Spleen (tissue), 11 donors: Measurements from ENCODE around the gene GRK5. TPM values are rescaled to one million over a fixed set of nuclear protein-coding genes. Genes with fewer than 3 reads are reported as not detected.

Experiments
- DNase-seq: peaks from one replicate; pipeline ENCODE4 v3.0.0-alpha.2; 2020
- H3K27ac ChIP-seq, 8 donors: fragments of 200-600 bp; sonication (generic) in 7 of 8; 1 replicate in 4 of 8; 2 replicates in 4 of 8; pipeline versions ENCODE4 v1.5.0 to v1.8.0; 2016 to 2021; ENCODE audit warnings: inconsistent platforms in 4 of 8, mild to moderate bottlenecking in 4 of 8, moderate library complexity in 1 of 8
- H3K27me3 ChIP-seq, 7 donors: fragments of 200-600 bp; sonication (generic) in 6 of 7; replicated peaks in 1 of 7; 1 replicate in 4 of 7; 2 replicates in 3 of 7; pipeline versions ENCODE4 v1.5.0 to v1.8.0; 2016 to 2021; ENCODE audit warnings: inconsistent platforms in 3 of 7, mild to moderate bottlenecking in 1 of 7
- H3K36me3 ChIP-seq, 6 donors: fragments of 200-600 bp; sonication (generic) in 5 of 6; 1 replicate in 4 of 6; 2 replicates in 2 of 6; pipeline versions ENCODE4 v1.5.0 to v1.8.0; 2016 to 2021; ENCODE audit warnings: inconsistent platforms in 2 of 6
- H3K4me1 ChIP-seq, 6 donors: fragments of 200-600 bp; sonication (generic) in 5 of 6; 1 replicate in 3 of 6; 2 replicates in 3 of 6; pipeline versions ENCODE4 v1.5.0 to v1.8.0; 2016 to 2021; ENCODE audit warnings: inconsistent platforms in 3 of 6
- H3K4me3 ChIP-seq, 8 donors: fragments of 200-600 bp; sonication (generic) in 7 of 8; 1 replicate in 4 of 8; 2 replicates in 4 of 8; pipeline versions ENCODE4 v1.5.0 to v1.8.0; 2016 to 2021; ENCODE audit warnings: inconsistent platforms in 4 of 8, mild to moderate bottlenecking in 4 of 8, moderate library complexity in 2 of 8
- H3K9me3 ChIP-seq, 8 donors: fragments of 200-600 bp; sonication (generic) in 7 of 8; 1 replicate in 4 of 8; 2 replicates in 4 of 8; pipeline versions ENCODE4 v1.5.0 to v1.8.0; 2016 to 2021; ENCODE audit warnings: inconsistent platforms in 4 of 8
- CTCF ChIP-seq, 11 experiments: fragments of 200-600 bp in 7 of 11; fragments of 450-650 bp in 4 of 11; sonication (generic) in 4 of 11; IDR thresholded peaks in 8 of 11; conservative IDR thresholded peaks in 3 of 11; 1 replicate in 7 of 11; 2 replicates in 4 of 11; pipeline versions ENCODE4 v1.4.0 to v1.8.0; 2016 to 2021; ENCODE audit warnings: antibody characterized with exemption in 11 of 11, inconsistent platforms in 4 of 11, mild to moderate bottlenecking in 1 of 11
- POLR2A ChIP-seq, 3 donors: fragments of 450-650 bp; IDR thresholded peaks; one replicate each; pipeline ENCODE4 v1.5.1; 2017; ENCODE audit warnings: antibody characterized with exemption in 3 of 3, mild to moderate bottlenecking in 1 of 3
- POLR2AphosphoS5 ChIP-seq, 3 donors: sonication (generic); formaldehyde crosslinking; IDR thresholded peaks; one replicate each; pipeline ENCODE4 v1.5.1; 2017; ENCODE audit warnings: antibody characterized with exemption in 3 of 3
- WGBS, 5 donors: extraction: QIAGEN DNeasy Blood & Tissue Kit in 3 of 5; methylation state at CpG; one replicate each; pipeline versions ENCODE4 v1.1.5 to v1.1.7; 2013 to 2018; 5-methylcytosine and 5-hydroxymethylcytosine counted together
- intact Hi-C: fragments of 100-400 bp; cut with DNase I; formaldehyde crosslinking; loops from one replicate; pipeline ENCODE4 v1.15.0; 2023; ENCODE audit warnings: low total_unique reads
- polyA plus RNA-seq, 3 donors: library from polyadenylated mRNA; stranded (reverse); fragments of 200-250 nt; gene quantifications; one replicate each; pipeline ENCODE4 v1.2.1, GENCODE V29; 2013
- total RNA-seq, 7 donors: library from RNA; depleted of rRNA in 3 of 7; stranded (reverse); fragments of >200 nt in 3 of 7; fragmentation: NEBNext Ultra II Directional in 4 of 7; extraction: Animal tissue kit (Norgen Biotek cat#: 25700) in 4 of 7; gene quantifications; one replicate each; pipeline versions ENCODE4 v1.1.0 to v1.2.1, GENCODE V29; 2016 to 2021
- donor health status: healthy with polysubstance abuse.
- donor health status: DM: no; HTN: no; CAD: no; lungs with moderate emphysema.
- donor health status: DM: no; HTN: no; CAD: no.
- donor health status: Bipolar disorder and iron deficiency.
- donor health status: healthy.
- donor health status: DM: no; HTN: no; CAD: no.
- donor health status: DM: yes; HTN: yes; CAD: no.

GRK5 gene
- total and polyA plus RNA-seq, 10 donors: 15.5 to 85.2 (median 52.1) TPM

- DNase-seq: no peak
- TF ChIP-seq POLR2A (IDR thresholded peaks at IDR 0.05) (no peak), POLR2AphosphoS5 (IDR thresholded peaks at IDR 0.05) (no peak), CTCF (IDR thresholded peaks at IDR 0.05 in 8 of 11, conservative IDR thresholded peaks at IDR 0.05 in 3 of 11) (no peak)
- Histone ChIP-seq H3K9me3 (no peaks in the 10 kb centered on the region), H3K27me3 (no peaks in the 10 kb centered on the region), H3K27ac (no peak overlapping the region), H3K36me3 (no peaks in the 10 kb centered on the region), H3K4me3 (no peak overlapping the region), H3K4me1 (peaks cover 0 to 32% (median 19%) of the 10 kb centered on the region in 6 donors)
- 64 to 74% (median 67%) methylated on average over 6 of the region's 6 CpGs for WGBS, 5 donors
- intact Hi-C loops: no loop called here
Measured at GRCh38 chr10:119491966-119492757, 284.8 kb downstream of the GRK5 start.

GRCh38 chr10:119493155-119493554 is 285.8 kb downstream of the GRK5 start:
- WGBS, 5 donors: 44 to 55% (median 55%) methylated on average over 9 to 11 of the region's 11 CpGs
- Histone ChIP-seq H3K36me3 (no peaks in the 10 kb centered on the region), H3K4me3 (no peak overlapping the region), H3K27me3 (no peaks in the 10 kb centered on the region), H3K4me1 (peaks cover 0 to 32% (median 19%) of the 10 kb centered on the region in 6 donors), H3K27ac (peak overlapping the region in 1 of 8 donors; percentile 1), H3K9me3 (no peaks in the 10 kb centered on the region)
- DNase-seq: no peak
- intact Hi-C loops: no loop called here
- TF ChIP-seq POLR2AphosphoS5 (IDR thresholded peaks at IDR 0.05) (peak; percentile 41 to 65 (median 42)), POLR2A (IDR thresholded peaks at IDR 0.05) (no peak), CTCF (IDR thresholded peaks at IDR 0.05 in 8 of 11, conservative IDR thresholded peaks at IDR 0.05 in 3 of 11) (peak in 1 of 11 experiments; percentile 4)

GRCh38 chr10:119494236-119495020 is 287.1 kb downstream of the GRK5 start:
- Histone ChIP-seq H3K9me3 (no peaks in the 10 kb centered on the region), H3K4me3 (no peak overlapping the region), H3K36me3 (peaks cover 0 to 12% (median 0%) of the 10 kb centered on the region in 6 donors), H3K27me3 (no peaks in the 10 kb centered on the region), H3K4me1 (peaks cover 0 to 37% (median 15%) of the 10 kb centered on the region in 6 donors), H3K27ac (peak overlapping the region in 3 of 8 donors; percentile 21 to 57 (median 33))
- DNase-seq: no peak
- intact Hi-C loops: no loop called here
- 72 to 85% (median 80%) methylated on average over 5 to 6 of the region's 6 CpGs for WGBS, 5 donors
- TF ChIP-seq POLR2A (IDR thresholded peaks at IDR 0.05) (no peak), CTCF (IDR thresholded peaks at IDR 0.05 in 8 of 11, conservative IDR thresholded peaks at IDR 0.05 in 3 of 11) (no peak), POLR2AphosphoS5 (IDR thresholded peaks at IDR 0.05) (no peak)
